ENCODE results near the gene CTDSPL.

The CTDSPL gene

GRCh38 chr3:37943631-37944314 lies 82.1 kb downstream of the CTDSPL start:
- DNase-seq (ENCODE audit: low read depth) = no peak

- no peak for DNase-seq (ENCODE audit: low read depth)
Measured at GRCh38 chr3:37944391-37944842, 82.7 kb downstream of the CTDSPL start.

GRCh38 chr3:37945156-37945806 lies 83.6 kb downstream of the CTDSPL start:
- DNase-seq (ENCODE audit: low read depth) = no peak

- DNase-seq (ENCODE audit: low read depth) = no peak
Measured at GRCh38 chr3:37945807-37946530, 84.3 kb downstream of the CTDSPL start.

GRCh38 chr3:37946531-37946889 lies 84.8 kb downstream of the CTDSPL start:
- no peak for DNase-seq (ENCODE audit: low read depth)

- DNase-seq (ENCODE audit: low read depth) = no peak
Measured at GRCh38 chr3:37949866-37950265, 88.2 kb downstream of the CTDSPL start.

- no peak for DNase-seq (ENCODE audit: low read depth)
Measured at GRCh38 chr3:37952564-37952963, 90.9 kb downstream of the CTDSPL start.

- DNase-seq (ENCODE audit: low read depth) = no peak
Measured at GRCh38 chr3:37953226-37953625, 91.5 kb downstream of the CTDSPL start.

GRCh38 chr3:37953707-37954394 lies 92.2 kb downstream of the CTDSPL start:
- no peak for DNase-seq (ENCODE audit: low read depth)

GRCh38 chr3:37954881-37955280 lies 93.2 kb downstream of the CTDSPL start:
- DNase-seq (ENCODE audit: low read depth) = no peak

- DNase-seq (ENCODE audit: low read depth) = no peak
Measured at GRCh38 chr3:37955918-37956707, 94.4 kb downstream of the CTDSPL start.

- no peak for DNase-seq (ENCODE audit: low read depth)
Measured at GRCh38 chr3:37956723-37957538, 95.3 kb downstream of the CTDSPL start.

- DNase-seq (ENCODE audit: low read depth) = no peak
Measured at GRCh38 chr3:37957539-37957936, 95.9 kb downstream of the CTDSPL start.

GRCh38 chr3:37961622-37962431 lies 100.1 kb downstream of the CTDSPL start:
- DNase-seq (ENCODE audit: low read depth) = no peak

- no peak for DNase-seq (ENCODE audit: low read depth)
Measured at GRCh38 chr3:37963016-37963415, 101.3 kb downstream of the CTDSPL start.

GRCh38 chr3:37963635-37964034 lies 102.0 kb downstream of the CTDSPL start:
- DNase-seq (ENCODE audit: low read depth) = no peak

- DNase-seq (ENCODE audit: low read depth) = no peak
Measured at GRCh38 chr3:37964146-37964545, 102.5 kb downstream of the CTDSPL start.

GRCh38 chr3:37964716-37965115 lies 103.0 kb downstream of the CTDSPL start:
- no peak for DNase-seq (ENCODE audit: low read depth)

GRCh38 chr3:37967260-37967881 lies 105.7 kb downstream of the CTDSPL start:
- DNase-seq (ENCODE audit: low read depth) = peak; percentile 33

GRCh38 chr3:37968199-37968598 lies 106.5 kb downstream of the CTDSPL start:
- no peak for DNase-seq (ENCODE audit: low read depth)
